ENCODE results near the gene ZNF471.

ZNF471 gene

DNA sequence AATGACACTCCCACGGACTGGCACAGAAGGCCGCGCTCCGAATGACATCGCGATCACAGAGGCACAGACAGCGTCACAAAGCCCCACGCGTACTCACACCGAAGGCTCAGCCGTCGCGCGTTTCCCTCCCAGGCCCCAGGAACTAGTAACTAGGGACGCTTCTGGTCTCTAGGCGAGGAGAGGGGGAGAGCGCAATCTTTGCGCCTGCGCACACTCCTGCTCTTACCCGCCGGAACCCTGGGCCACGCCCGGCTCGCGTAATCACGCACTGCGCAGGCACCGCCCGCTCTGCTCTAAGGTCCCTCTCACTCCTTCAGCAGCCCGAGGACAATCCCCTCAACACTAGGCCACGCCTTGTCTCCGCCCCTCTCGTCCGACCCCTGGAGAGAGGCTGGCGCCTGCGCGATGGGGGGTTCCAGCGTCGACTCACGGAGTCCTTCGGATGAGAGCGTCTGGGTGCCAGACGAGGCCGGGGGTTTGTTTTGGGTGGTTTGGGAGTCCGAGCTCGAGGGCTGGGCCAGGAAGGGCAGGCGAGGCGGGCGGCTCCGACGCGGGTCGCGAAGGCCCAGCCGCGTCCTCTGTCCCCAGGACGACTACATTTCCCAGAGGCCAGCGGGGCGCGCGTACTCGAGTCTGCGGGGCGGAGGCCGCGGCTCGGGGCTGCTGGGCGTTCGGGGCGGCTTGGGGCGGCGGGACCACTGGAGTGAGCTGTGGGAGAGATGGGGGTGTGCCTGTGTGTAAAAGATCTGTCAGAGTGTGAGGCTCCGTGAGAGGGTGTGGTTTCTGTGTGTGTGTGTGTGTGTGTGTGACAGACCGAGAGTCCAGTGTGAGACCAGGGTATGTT, at the start of gene ZNF471:
Gene ZNF471 (plus strand): TSS at position 410 of the 844 bp plus-strand sequence. CDS start 3,717 bp downstream, outside the sequence.
- DNase-seq (ENCODE audit: low read depth): peak; percentile 61

DNA sequence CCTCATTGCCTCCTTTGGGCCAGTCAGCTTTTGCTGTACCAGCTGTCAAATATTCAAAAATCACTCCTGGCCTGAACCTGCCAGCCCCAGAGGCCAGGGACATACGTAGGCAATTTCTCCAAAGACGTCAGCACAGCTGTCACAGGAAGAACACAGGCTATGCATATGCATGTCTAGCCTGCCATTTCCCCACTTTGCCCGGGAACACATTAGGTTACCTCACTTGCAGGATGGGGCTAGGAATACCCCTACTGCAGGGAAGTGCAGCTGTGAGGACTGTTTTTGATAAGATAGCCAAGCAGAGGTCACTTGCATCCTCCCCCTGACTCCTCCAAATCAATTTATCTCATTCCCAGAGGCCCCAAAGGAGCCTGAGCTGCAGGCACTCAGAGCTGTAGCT, 33.3 kb upstream of the ZNF471 start:
- no peak for DNase-seq (ENCODE audit: low read depth)

DNA sequence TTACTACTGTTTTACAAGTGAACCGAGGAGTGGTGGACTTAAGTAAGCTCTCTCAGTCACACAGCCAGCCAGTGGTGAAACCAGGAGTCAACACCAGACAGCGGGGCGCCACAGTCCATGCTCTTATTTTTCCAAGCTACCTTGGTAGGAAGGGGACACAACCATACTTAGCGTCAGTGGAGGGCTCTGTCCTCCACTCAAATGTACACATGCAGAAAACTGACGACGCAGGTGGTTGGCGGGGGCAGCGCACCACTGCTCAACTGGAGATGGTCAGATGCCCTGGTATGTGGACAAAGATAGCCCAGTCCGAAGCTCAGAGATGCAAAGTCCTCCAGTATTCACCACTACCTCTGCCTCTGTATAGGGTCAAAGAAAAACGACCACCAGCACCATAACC, 31.6 kb upstream of the ZNF471 start:
- DNase-seq (ENCODE audit: low read depth): no peak

DNA sequence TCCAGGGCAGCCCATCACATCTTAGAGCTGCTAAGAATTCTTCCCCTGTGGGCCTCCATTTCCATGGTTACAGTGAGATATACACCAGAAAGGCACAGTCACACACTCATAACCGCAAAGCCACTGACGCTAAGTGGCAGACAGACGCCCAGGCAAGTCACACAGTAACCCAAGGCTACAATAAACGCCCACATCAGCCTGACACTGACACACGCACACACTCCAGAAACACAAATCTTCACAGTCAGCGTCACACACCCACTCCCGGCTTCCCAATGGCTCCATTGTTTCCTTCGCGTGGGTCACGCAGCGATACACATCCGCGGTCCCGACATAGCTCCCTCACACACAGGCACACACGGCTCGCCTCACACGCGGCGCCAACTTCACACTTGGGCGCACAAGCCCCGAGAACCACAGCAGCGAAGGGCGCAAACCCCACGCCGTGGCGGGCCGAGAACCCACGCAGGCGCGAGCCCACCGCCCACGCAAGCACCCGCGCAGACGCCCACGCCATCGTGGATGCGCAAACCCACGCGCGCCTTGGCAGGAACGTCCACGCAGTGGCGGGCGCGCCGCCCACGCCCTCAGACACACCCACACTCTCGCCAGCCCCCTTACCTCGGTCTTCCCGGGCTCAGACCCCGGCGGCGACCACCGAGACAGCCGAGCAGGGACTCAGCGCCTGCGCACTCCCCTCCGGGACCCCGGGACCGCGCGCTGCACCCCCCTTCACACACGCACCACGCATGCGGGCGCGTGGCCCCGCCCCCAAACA, 30.8 kb upstream of the ZNF471 start, which contains the start of gene ZNF667:
Gene ZNF667 (minus strand): TSS at position 695 of the 778 bp plus-strand sequence. CDS start 14,975 bp downstream, outside the sequence.
- DNase-seq (ENCODE audit: low read depth): peak; percentile 12

DNA sequence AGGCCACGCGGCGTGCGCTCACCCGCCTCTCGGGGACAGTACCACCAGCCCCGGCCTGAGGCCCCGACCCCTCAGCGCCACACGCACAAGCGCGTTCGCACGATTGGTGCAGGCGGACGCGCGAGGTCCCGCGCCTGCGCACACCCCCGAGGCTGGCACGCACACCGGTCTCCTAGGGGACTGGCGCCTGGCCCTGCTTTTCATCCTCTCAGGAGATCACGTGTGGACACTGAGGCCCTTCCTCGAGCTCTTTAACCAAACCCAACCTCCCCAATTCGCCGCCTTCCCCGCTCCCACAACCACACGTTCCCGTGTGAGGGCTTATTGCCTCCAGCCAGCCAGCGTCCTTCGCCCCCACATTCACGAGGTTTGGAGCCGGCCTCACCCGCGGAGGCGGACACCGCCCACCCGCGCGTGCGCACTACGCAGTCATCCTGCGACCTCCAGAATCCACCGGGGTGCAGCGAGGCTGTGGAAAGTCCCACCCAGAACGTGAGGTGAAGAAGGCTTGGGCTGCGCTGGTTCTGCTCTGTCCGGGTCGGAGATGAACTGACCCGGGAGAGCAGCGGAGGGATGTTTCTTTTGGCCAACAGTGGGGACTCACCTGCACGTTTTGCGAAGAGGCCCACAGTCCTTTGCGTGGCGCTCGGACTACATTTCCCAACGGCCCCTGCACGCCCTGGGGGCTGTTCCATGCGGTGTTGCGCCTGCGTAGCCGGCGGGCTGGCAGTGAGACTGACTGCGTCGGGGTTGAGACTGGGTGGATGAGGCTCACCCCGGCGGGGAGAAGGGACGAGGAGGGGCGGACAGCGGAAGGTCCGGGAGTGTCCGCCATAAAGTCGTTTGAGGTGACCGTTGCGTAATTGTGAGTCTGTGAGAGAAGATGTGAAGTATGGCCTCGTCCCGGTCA, 30.0 kb upstream of the ZNF471 start:
- peak; percentile 31 for DNase-seq (ENCODE audit: low read depth)

DNA sequence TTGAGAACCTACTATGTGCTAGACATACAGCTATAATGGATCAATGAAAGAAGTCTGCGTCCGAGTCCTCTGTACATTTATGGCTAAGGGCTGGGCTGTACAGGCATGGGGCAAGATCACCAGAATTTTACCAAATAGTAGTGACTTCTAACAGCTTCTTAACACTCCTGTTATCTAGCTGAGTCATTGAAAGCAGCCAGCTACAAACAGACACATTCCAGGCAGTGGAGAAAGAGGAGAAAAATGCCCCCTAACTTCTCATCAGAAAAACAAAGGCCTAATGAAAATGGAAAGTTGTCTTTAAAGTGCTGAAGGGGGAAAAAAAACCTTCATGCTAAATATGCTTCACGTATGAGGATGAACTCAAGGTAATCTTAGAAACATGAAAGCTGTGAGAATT, 16.3 kb upstream of the ZNF471 start:
- DNase-seq (ENCODE audit: low read depth): no peak

DNA sequence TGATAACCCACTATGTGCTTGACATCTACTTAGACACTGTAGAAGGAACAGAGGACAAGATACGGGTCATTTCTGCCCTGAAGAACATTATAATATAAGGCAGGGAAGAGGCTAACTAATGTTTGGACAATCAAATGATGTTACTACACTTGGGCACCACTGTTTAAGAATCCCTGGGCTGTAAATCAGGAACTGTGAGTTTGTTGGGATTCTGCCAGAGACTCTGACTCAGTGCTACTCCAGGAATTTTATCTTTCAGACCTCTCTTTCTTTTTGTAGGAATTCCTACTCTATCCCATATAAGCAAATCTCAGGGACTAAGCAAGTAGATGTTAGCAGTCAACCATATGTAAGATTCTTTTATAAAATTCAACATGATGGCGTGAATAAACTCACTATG, 3.1 kb upstream of the ZNF471 start:
- DNase-seq (ENCODE audit: low read depth): no peak

DNA sequence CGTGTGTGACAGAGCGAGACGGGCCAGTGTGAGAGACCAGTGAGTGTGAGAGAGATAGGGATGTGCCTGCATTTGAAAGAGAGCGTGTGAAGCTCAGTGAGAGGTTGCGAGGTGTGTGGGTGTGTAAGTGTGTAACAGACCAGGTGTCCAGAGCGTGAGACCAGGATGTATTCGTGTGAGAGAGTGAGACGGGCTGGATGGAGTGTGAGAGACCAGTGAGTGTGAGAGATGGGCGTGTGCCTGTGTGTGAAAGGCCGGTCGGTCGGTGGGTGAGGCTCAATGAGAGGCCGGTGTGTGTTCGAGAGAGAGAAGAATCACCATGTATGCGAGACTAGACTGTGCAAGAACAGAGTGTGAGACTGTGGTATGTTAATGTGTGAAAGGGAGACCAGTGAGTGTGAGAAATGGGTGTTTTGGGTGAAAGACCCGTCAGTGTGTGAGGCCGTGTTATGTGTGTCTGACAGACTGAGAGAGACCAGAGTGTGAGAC, 679 bp downstream of the ZNF471 start:
- DNase-seq (ENCODE audit: low read depth): no peak

DNA sequence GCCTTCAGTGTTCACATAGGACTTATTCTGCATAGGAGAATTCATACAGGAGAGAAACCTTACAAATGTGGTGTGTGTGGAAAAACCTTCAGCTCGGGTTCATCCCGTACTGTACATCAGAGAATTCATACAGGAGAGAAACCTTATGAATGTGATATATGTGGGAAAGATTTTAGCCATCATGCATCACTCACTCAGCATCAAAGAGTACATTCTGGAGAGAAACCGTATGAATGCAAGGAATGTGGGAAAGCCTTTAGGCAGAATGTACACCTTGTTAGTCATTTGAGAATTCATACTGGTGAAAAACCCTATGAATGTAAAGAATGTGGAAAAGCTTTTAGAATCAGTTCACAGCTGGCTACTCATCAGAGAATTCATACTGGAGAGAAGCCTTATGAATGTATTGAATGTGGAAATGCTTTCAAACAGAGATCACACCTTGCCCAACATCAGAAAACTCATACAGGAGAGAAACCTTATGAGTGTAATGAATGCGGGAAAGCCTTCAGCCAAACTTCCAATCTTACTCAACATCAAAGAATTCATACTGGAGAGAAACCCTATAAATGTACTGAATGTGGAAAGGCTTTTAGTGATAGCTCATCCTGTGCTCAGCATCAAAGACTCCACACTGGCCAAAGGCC, 17.7 kb downstream of the ZNF471 start:
- no peak for DNase-seq (ENCODE audit: low read depth)

DNA sequence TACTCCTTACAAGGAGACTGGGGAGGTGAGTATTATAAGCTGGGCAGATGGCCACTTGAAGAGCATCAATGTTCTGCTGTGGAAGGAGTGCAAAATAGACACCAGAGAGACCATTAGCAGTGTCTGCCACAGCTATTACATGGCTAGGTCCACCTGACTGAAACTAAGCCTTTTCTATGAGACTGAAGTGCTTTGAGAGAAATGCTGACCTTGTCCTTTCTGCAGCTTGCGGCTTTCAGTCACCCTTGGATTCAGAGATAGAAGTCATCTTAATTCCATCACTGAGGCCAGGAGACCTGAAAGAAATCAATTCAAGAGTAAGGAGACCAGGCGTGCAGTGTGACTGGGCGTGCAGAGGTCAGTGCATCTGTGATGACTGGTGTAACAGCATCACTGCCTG, 29.8 kb downstream of the ZNF471 start:
- no peak for DNase-seq (ENCODE audit: low read depth)

DNA sequence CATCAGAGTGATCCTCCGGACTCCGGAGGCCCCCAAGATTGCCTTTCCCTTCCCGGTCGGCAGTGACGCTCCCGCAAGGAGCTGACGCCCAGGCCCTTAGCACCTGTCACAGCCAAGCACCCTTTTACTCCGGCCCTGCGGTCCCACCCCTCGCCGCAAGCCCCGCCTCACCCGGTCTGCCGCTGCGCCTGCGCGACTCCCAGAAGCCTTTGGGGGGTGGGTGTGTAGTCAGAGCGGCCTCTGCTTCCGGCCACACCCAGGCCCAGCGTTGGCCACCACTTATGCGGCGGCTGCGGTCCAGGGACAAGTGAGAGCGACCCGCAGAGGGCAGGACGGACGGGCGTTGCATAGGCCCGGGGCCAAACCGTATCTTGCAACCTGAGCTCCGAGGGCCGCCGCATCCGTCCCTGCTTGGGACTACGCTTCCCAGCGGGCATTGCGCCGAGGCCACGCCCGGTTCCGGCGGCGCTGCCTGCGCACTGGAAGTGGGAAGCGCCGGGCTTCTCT, 30.7 kb downstream of the ZNF471 start:
- peak; percentile 81 for DNase-seq (ENCODE audit: low read depth)

DNA sequence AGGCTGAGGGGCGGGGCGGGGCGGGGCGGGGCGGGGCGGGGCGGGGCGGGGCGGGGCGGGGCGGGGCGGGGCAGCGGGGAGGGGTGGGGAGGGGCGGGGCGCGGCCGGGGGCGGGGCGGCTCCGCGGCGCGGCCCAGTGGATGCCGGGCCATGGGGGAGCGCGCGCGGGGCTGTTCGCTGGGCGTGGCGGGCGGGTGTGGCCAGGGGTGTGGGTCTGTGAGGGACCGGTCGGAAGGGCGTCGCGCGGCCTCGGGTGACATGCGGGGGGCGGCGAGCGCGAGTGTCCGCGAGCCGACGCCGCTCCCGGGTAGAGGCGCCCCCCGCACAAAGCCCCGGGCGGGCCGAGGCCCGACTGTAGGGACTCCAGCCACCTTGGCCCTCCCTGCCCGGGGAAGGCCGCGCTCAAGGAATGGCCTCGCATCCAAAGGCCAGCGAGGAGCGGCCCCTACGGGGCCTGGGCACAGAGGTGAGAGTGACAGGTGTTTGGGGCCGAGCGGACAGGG, 31.2 kb downstream of the ZNF471 start, which contains the start of gene ZFP28:
Gene ZFP28 (plus strand): TSS at position 188 of the 503 bp plus-strand sequence. CDS start 71 bp downstream, at position 259.
- DNase-seq (ENCODE audit: low read depth): peak; percentile 48

DNA sequence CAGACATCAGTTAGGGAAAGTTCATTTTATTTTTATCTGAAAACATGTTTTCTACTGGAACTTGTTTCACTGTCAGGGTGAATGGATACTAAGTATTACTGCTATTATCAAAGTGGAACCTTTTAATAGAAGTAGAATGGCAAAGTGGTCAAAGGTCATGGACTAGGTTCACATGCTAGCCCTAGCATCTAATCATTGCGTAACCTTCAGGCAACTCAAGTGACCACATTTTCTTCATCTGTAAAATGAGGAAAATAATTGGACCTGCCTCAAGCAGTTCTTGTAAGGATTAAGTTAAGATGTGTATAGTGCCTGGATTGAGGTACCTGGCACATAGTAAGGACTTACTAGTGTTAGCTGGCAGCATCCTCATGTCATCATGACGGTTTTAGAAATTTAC, 36.1 kb downstream of the ZNF471 start:
- DNase-seq (ENCODE audit: low read depth): no peak

DNA sequence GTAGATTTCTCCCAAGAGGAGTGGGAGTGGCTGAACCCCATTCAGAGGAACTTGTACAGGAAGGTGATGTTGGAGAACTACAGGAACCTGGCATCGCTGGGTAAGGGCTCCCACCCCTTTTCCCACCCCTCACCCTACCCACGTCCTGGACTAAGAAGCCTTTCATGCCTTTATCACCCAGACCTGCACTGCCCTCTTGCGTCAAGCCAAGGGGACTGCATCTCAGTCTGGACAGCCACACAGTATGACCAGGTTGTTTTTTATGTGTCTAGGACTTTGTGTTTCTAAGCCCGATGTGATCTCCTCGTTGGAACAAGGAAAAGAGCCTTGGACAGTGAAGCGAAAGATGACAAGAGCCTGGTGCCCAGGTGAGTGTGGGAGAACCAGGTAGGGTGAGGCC, 39.9 kb downstream of the ZNF471 start:
- DNase-seq (ENCODE audit: low read depth): no peak

DNA sequence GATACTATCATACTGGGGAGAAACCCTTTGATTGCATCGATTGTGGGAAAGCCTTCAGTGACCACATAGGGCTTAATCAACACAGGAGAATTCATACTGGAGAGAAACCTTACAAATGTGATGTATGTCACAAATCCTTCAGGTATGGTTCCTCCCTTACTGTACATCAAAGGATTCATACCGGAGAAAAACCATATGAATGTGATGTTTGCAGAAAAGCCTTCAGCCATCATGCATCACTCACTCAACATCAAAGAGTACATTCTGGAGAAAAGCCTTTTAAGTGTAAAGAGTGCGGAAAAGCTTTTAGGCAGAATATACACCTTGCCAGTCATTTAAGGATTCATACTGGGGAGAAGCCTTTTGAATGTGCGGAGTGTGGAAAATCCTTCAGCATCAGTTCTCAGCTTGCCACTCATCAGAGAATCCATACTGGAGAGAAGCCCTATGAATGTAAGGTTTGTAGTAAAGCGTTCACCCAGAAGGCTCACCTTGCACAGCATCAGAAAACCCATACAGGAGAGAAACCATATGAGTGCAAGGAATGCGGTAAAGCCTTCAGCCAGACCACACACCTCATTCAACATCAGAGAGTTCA, 46.7 kb downstream of the ZNF471 start:
- DNase-seq (ENCODE audit: low read depth): no peak

DNA sequence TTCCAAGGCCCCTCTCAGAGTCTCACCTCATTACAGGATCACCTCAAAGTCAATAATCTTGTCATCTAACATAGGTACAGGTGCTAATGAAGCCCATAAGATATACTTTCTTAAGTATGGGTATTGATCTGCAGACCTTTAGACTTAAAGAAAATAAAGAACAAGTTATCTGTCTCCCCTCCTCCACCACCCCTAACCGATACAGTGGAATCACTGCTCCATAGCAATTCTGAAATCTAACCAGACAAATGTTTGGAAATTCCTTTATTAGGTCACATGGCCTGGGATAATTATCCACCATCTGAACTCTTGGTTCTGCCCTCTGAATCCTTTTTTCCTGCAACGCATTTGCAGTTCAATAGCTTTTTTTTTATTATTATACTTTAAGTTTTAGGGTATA, 55.1 kb downstream of the ZNF471 start:
- no peak for DNase-seq (ENCODE audit: low read depth)

DNA sequence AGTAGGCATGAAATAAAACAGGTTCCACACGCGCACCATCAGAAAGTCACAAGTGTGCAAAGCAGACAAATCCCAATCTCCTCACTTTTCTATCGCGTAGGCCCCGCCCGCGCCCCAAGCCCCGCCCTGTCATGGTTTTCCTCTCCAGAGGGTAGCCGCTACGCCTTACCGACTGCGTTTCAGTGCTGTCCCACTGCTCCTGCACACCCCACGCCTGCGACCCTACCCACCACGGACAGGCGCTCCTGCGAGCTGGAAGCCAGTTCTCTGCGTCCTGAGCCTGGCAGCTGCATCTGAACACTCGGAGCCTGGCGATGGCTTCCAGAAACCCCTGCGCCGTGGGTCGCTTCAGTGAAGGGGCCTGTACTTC, 59.2 kb downstream of the ZNF471 start:
- DNase-seq (ENCODE audit: low read depth): peak; percentile 8

DNA sequence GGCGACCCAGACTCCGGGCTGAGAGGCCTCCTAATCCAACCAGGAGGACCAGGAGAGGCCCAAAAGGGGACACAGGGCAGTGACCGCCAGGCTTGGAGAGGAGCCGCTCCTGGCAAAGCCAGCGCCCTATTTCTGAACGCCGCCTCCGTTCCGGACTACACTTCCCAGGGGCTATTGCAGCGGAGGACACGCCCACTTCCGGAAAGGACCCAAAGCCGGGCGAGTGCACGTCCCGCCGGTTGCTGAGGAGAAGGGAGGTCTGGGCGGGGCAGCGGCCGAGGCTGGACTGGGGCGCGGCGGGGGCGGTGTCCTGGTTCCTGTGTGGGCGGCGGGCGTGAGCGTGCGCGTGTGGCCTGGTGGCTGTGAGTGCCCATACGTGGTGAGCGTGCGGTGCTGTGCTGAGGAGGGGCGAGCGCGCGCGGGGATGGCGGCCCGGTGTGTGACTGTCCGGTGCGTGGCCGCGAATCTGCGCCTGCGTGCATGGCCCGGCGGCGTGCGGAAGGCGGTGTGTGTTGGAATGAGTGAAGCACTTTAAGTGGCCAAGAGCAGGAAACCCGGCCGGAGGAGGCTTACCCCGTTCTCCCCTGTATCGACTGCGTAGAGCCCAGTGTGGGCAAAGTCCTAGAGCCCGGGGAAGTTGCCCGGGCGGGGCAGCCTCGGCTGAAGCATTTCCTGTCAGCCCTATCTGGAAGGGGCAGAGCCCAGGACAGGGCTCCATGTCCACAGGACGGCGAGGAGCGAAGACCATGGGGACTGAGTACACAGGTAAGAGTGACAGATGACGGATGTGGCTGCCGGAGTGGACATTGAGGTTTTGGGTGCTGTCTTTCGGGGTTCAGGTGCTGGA, 59.8 kb downstream of the ZNF471 start, which contains the start of gene ZNF470:
Gene ZNF470 (plus strand): TSS at position 195 of the 847 bp plus-strand sequence. CDS start 2,844 bp downstream, outside the sequence.
- DNase-seq (ENCODE audit: low read depth): peak; percentile 81

DNA sequence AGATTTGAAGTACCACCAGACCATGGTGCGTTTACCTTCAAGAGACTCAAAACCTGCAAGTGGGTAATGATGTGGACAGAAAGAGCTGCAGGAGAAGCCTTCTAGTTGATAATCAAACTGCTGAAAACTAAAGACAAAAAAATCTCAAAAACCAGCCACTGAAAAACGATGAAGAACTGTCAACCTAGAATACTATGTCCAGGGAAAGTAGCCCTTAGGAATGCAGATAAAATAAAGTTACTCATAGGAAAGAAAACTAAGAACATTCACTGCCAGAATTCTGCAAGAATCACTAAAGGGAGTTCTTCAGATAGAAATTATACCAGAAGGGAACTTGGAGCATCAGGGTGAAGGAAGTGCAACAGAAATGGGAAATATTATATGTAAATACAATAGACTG, 64.9 kb downstream of the ZNF471 start:
- DNase-seq (ENCODE audit: low read depth): no peak

All from stimulated activated CD8-positive, alpha-beta memory T cell treated with anti-CD3 and anti-CD28 coated beads, Interleukin-7, amount 100 ng/mL, for 24 hours (primary cell).